ENCODE results near the gene AQP1.

The AQP1 gene

DNA sequence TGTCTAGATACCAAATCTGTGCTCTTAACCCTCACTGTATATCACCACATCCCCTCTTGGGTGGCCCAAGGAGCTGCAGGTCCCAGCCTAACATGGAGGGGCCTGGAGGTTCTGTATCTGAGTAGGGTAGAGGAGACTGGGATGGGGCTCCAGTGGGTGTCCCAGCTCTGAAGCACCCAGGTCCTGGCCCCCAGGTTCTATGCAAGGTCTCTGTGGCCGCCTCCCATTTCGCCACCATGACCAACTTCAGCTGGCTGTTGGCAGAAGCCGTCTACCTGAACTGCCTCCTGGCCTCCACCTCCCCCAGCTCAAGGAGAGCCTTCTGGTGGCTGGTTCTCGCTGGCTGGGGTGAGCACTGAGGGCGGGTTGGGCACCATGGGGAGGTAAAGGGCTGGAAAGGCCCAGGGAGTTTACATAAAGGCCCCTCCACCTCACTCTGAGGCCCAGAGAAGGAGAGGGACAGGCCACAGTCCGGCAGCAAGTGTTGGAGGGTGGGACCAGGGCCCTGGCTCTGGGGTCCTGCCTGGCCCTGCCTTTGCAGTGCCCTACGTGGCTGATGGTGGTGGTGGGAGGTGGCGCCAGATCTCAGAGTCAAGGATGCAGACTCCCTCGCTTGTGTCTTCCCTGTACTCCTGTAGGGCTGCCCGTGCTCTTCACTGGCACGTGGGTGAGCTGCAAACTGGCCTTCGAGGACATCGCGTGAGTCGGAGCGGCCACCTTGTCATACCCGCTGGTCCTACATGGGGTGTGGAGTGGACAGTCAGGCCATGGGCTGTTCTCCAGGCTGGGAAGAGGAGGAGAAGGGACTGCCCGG lies 62.3 kb downstream of the AQP1 start:
- no peak for DNase-seq (ENCODE audit: low read depth in 2 of 2)

DNA sequence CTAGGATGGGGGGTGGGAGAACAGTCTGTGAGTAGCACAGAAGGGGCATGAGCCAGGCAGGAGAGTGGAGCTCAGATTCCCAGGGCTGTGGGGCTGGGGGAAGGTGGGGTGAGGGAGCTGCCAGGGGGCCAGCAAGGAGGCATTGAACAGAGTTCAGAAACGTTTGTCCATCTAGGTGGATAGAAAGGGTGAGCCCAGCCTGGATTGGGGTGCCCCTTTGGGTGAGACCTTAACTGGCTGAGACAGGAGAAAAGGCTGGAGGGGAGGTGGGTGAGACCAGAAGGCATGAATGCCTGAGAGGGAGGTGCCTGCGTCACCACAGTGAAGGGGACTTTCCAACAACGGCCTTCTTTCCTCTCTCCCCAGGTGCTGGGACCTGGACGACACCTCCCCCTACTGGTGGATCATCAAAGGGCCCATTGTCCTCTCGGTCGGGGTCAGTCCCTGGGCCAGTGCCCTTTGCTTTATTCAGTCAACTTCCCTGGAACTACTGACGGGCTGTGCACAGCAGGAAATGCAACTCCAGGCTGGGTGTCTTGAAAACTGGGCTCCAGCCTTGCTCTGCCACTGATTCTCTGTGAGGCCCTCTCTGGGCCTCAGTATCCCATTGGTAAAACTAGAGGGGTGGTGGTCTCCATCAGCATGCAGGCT lies 63.1 kb downstream of the AQP1 start:
- no peak for DNase-seq (ENCODE audit: low read depth in 2 of 2)

All from stimulated activated CD8-positive, alpha-beta memory T cell treated with anti-CD3 and anti-CD28 coated beads, Interleukin-2, amount 100 ng/mL, for 1 hour (primary cell).